ENCODE data around the gene ABLIM1.

Gene ABLIM1

GRCh38 chr10:114679552-114679951 lies 21.5 kb upstream of the ABLIM1 start:
- DNase-seq, result no peak

GRCh38 chr10:114678820-114679219 lies 20.7 kb upstream of the ABLIM1 start:
- DNase-seq, result no peak

- no peak for DNase-seq
These were observed 20.3 kb upstream of the ABLIM1 start for GRCh38 chr10:114678336-114678735.

GRCh38 chr10:114674346-114674745 lies 16.3 kb upstream of the ABLIM1 start:
- no peak for DNase-seq

- DNase-seq, result no peak
These were observed 11.6 kb upstream of the ABLIM1 start for GRCh38 chr10:114669648-114670047.

GRCh38 chr10:114668375-114669080 lies 10.5 kb upstream of the ABLIM1 start:
- DNase-seq, result no peak

GRCh38 chr10:114665873-114666272 lies 7.8 kb upstream of the ABLIM1 start:
- DNase-seq, result no peak

- no peak for DNase-seq
These were observed 7.3 kb upstream of the ABLIM1 start for GRCh38 chr10:114665406-114665805.

- peak in 1 of 2 experiments; percentile 3 for DNase-seq
These were observed 6.1 kb upstream of the ABLIM1 start for GRCh38 chr10:114664127-114664526.

GRCh38 chr10:114663626-114664025 lies 5.6 kb upstream of the ABLIM1 start:
- no peak for DNase-seq

- no peak for DNase-seq
These were observed 4.7 kb upstream of the ABLIM1 start for GRCh38 chr10:114662646-114663217.

GRCh38 chr10:114661212-114661880 lies 3.3 kb upstream of the ABLIM1 start:
- DNase-seq, result no peak

GRCh38 chr10:114655671-114656070 lies 2.4 kb downstream of the ABLIM1 start:
- no peak for DNase-seq

GRCh38 chr10:114654822-114655575 lies 3.1 kb downstream of the ABLIM1 start:
- DNase-seq, result no peak

- DNase-seq, result peak; percentile 27 to 76
These were observed 4.1 kb downstream of the ABLIM1 start for GRCh38 chr10:114653926-114654325.

GRCh38 chr10:114652402-114653368 lies 5.4 kb downstream of the ABLIM1 start:
- no peak for DNase-seq

GRCh38 chr10:114650831-114651230 lies 7.2 kb downstream of the ABLIM1 start:
- no peak for DNase-seq

GRCh38 chr10:114650266-114650665 lies 7.8 kb downstream of the ABLIM1 start:
- no peak for DNase-seq

- DNase-seq, result no peak
These were observed 8.7 kb downstream of the ABLIM1 start for GRCh38 chr10:114649217-114649903.

GRCh38 chr10:114648368-114648767 lies 9.7 kb downstream of the ABLIM1 start:
- DNase-seq, result no peak

GRCh38 chr10:114647545-114648138 lies 10.4 kb downstream of the ABLIM1 start:
- DNase-seq, result no peak
